Measurements from ENCODE around the gene LIME1.

The LIME1 gene

GRCh38 chr20:63735859-63736718, at the start of gene LIME1:
Gene LIME1, plus strand, starts transcription at chr20:63736664. Its CDS starts 886 bp downstream, at chr20:63737550.
- peak; percentile 77 for DNase-seq (ENCODE audit: low read depth)

- no peak for DNase-seq (ENCODE audit: low read depth)
Observed at GRCh38 chr20:63687419-63688178, 48.9 kb upstream of the LIME1 start.

DNA sequence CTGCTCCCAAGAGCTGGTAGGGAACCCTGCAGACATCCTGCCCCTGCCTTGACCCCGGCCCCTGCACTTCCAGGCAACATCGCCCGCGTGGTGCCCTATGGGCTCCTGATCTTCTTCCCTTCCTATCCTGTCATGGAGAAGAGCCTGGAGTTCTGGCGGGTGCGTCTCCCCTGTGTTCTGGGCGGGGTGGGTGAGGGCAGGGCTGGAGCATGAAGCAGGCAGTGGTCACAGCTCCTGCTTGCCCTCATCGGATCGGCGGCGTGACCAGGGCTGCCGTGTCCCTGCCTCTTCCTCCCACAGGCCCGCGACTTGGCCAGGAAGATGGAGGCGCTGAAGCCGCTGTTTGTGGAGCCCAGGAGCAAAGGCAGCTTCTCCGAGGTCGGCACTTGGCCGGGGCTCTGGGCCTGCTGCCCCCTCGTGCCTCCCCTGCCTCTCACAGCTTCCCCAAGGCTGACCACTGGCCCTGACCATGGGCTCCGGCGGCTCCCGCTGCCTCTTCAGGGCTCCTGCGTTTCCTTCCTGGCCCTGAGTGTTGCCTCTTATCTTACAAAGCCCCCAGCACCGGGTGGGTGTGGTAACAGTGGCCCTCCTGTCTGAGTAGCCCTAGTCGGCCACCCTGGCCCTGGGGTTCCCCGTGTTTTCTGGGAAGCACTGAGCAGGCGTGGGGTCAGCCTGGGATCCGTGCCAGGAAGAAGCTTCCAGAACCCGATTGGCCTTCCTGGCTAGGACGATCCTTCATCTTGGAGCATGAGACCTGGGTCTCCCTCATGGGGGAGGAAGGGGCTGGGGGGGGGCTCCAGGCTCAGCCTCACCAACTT, 48.0 kb upstream of the LIME1 start:
- DNase-seq (ENCODE audit: low read depth) = no peak

GRCh38 chr20:63689046-63690002, 47.1 kb upstream of the LIME1 start:
- DNase-seq (ENCODE audit: low read depth) = no peak

GRCh38 chr20:63690003-63690897, 46.2 kb upstream of the LIME1 start:
- no peak for DNase-seq (ENCODE audit: low read depth)

GRCh38 chr20:63690898-63691710, 45.4 kb upstream of the LIME1 start:
- DNase-seq (ENCODE audit: low read depth) = no peak

DNA sequence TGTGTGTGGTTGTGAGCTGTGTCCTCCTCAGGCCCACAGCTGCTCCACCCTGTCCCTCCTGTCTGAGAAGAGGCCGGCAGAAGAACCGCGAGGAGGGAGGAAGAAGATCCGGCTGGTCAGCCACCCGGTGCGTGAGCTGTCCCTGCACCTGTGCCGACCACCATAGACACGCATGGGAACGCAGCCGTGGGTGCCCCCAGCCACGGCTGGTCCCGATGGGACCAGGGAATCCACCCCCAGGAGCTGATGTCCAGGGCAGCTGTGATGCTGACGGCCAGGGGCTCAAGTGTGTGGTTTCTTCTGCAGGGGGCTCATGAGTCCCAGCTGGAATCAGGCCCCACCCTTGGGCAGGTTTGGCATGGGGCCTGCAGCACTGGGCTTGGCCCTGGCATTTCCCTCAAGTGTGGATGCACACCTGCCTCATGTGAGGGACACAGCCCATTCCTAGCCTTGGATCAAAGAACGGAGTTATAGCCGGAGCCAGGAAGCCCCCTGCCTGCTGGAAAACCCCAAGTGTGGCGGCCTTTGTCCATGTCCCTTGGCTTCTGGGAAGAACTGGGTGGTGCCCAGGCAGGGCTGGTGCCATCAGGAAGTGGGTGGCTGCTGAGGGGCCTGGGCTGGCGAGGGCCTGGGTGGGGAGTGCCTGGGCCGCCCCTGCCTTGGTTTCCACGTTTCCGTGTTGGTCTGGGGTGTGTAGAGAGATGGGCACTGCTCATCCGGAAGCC, 44.6 kb upstream of the LIME1 start:
- no peak for DNase-seq (ENCODE audit: low read depth)

GRCh38 chr20:63692436-63693082, 43.9 kb upstream of the LIME1 start:
- no peak for DNase-seq (ENCODE audit: low read depth)

GRCh38 chr20:63693083-63693732, 43.3 kb upstream of the LIME1 start:
- no peak for DNase-seq (ENCODE audit: low read depth)

DNA sequence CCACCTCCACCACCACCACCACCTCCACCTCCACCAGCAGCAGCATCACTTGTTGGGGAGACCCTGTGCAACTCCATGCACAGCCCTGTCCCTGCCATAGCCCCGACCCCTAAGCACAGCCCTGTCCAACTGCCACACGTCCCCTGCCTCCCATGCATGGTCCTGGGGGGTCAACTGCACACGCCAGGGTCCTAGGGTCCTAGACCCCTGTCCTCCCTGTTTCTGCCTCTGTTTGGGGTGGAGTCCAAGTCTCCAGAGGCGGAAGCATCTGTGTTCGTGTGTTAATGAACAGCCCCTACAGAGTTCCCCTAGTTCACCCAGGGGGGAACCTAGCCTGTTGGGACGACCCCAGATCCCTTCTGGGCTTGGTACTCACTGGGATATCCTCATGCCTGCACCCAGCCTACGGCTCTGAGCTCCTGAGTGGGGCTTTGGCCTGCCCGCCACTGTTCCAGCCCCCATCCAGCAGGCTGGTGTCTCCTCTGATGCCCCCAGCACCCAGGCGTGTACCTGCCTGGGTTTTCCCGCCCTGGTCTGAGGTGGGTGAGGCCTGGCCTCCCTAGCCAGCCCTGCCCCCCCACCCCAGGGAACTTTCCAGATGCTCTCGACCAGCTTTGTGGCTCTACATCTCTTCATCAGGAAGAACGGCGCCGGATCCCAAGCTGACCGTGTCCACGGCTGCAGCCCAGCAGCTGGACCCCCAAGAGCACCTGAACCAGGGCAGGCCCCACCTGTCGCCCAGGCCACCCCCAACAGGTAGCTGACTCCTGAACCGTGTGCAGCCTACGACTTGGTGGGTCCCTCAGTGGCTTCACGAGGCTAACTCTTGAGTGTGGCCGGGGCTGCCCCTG, 42.5 kb upstream of the LIME1 start:
- no peak for DNase-seq (ENCODE audit: low read depth)

DNA sequence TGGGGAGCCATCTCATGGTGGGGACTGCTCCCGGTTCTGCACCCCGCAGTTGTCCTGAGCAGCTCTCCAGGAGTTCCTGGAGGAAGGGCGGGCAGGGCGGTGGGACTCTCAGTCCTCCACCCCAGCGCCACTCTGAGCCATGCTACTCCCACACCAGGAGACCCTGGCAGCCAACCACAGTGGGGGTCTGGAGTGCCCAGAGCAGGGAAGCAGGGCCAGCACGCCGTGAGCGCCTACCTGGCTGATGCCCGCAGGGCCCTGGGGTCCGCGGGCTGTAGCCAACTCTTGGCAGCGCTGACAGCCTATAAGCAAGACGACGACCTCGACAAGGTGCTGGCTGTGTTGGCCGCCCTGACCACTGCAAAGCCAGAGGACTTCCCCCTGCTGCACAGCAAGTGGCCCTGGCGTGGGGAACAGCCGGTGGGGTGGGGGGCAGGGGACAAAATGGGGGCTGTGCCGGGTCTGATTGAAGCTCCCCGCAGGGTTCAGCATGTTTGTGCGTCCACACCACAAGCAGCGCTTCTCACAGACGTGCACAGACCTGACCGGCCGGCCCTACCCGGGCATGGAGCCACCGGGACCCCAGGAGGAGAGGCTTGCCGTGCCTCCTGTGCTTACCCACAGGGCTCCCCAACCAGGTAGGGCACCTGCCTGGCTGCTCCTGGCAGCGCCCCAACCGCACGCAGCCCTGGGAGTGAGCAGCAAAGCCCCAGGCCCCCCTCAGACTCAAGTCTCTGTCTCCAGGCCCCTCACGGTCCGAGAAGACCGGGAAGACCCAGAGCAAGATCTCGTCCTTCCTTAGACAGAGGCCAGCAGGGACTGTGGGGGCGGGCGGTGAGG, 41.7 kb upstream of the LIME1 start:
- no peak for DNase-seq (ENCODE audit: low read depth)

GRCh38 chr20:63695424-63696305, 40.8 kb upstream of the LIME1 start:
- no peak for DNase-seq (ENCODE audit: low read depth)

GRCh38 chr20:63696306-63696627, 40.2 kb upstream of the LIME1 start:
- no peak for DNase-seq (ENCODE audit: low read depth)

DNA sequence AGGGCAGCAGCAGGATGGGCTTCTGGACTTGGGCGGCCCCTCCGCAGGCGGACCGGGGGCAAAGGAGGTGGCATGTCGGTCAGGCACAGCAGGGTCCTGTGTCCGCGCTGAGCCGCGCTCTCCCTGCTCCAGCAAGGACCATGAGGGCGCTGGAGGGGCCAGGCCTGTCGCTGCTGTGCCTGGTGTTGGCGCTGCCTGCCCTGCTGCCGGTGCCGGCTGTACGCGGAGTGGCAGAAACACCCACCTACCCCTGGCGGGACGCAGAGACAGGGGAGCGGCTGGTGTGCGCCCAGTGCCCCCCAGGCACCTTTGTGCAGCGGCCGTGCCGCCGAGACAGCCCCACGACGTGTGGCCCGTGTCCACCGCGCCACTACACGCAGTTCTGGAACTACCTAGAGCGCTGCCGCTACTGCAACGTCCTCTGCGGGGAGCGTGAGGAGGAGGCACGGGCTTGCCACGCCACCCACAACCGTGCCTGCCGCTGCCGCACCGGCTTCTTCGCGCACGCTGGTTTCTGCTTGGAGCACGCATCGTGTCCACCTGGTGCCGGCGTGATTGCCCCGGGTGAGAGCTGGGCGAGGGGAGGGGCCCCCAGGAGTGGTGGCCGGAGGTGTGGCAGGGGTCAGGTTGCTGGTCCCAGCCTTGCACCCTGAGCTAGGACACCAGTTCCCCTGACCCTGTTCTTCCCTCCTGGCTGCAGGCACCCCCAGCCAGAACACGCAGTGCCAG, 39.7 kb upstream of the LIME1 start, which contains the start of gene TNFRSF6B:
TSS of gene TNFRSF6B (plus strand) at position 25 of the 729 bp plus-strand sequence. CDS start at position 141, 116 bp downstream.
- no peak for DNase-seq (ENCODE audit: low read depth)

Data from T-helper 22 cell (primary cell).